Germinal center (tissue), 1 donor: ENCODE data around the gene ANKRD9.

Experiments used
- DNase-seq: peaks from one replicate; pipeline ENCODE4 v3.0.0; 2012; ENCODE audit warnings: mixed read lengths, low spot score

The ANKRD9 gene

DNA sequence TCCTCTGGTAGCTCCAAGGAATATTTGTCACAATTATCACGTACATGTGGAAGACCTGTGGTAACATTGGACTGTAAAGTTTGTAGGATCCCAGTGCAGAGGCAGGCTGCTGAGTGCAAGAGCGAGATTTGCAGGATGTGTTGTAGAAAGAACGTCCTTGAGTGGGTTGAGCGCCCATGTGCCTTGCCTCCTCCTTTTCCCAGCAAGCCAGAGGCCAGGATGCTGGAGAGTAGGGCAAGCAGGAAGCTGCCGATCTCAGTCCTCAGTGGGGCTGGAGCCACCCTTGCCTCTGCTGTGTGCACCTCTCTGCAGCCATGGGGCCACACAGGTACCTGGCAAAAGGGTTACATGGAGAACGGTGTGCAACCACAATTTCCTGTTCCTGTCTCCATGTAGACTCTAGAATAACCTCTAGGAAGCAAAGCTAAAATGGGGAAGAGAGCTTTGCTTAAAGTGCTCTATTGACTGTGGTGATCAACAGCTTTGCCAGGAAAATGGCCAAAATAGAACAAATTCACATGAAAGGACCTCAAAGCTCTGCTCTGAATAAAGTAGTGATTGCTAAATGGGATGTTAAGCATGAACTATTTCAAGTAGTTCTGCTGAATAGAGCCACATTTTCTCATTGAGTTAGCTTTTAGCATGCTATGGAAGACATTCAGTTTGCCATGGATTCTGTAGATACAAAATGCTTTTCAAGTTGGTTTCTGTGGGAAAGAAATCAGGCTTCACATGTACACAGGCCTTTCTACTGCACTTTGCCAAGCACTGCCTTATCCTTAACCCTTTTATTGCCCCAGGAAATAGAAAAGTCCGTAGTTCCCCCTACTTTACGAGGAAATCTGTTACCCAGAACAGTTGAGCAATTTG, 37.4 kb downstream of the ANKRD9 start:
- no peak for DNase-seq

GRCh38 chr14:102469261-102469660, 40.3 kb downstream of the ANKRD9 start:
- no peak for DNase-seq

- DNase-seq: no peak
Observed at GRCh38 chr14:102464846-102465341, 44.7 kb downstream of the ANKRD9 start.

DNA sequence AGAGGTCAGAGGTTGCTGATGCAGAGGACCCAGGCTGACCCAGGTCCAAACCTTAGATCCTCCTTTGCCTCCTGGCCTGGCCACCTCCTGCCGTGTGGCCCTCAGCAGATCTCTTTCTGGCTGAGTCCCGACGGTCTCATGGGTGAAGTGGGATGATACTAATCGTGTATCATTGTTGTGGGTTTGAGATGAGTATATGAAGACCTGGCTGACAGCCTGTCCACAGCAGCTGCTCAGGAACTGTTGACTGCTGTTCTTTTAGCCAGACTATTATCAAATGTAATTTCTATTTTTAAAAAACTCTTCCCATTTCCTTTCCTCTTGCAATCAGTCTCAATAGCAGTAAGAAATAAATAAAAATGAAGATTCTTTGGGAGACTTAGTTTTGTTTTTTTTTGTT, 45.6 kb downstream of the ANKRD9 start:
- no peak for DNase-seq

- DNase-seq: no peak
Observed at GRCh38 chr14:102462391-102462790, 47.2 kb downstream of the ANKRD9 start.

- DNase-seq: no peak
Observed at GRCh38 chr14:102461490-102462338, 47.9 kb downstream of the ANKRD9 start.

DNA sequence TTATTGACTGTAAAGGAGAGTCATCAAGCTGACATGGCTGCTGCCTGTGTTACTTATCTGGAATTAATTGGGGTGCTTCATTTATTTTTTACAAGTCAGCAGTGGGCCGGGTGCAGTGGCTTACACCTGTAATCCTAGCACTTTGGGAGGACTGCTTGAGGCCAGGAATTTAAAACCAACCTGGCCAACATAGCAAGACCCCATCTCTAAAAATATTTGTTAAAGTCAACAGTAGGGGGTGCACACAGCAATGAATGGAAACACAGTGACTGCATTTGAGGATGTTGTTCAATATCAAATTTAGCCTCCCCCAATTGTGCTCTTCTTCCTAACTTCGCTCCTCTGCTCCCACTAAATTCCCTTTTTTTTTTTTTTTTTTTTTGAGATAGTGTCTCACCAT, 52.1 kb downstream of the ANKRD9 start:
- DNase-seq: no peak

DNA sequence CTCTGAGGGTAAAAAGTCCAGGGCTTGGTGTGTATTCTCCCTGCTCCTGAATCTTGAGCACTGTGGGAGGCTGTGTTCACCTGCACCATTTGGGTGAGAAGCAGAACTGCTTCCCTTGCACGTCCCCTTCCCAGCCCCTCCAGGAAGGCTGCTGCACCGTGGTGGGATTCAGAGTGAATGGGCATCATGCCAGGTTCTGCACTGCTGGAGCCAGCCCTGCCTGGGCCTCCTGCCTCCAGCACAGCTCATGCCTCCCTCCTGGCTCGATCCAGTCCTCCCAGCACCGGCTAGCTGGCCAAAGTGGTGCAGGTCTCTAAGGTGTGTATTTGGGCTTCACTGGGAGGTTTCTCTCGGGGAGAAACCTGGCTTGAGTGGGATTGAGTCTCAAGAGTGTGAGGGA, 54.9 kb downstream of the ANKRD9 start:
- DNase-seq: no peak

GRCh38 chr14:102452302-102452701, 57.3 kb downstream of the ANKRD9 start:
- DNase-seq: no peak
